Measurements from ENCODE around the gene PRRT1B.
"Not testable (repeated sequence)": the region's sequence is repeated elsewhere in the genome, so short reads cannot be mapped to it uniquely, and the experiment has no call there.

PRRT1B gene

GRCh38 chr9:131522257-131523085, 22.9 kb upstream of the PRRT1B start:
- DNase-seq = no peak

GRCh38 chr9:131523086-131523388, 22.3 kb upstream of the PRRT1B start:
- DNase-seq = no peak

DNA sequence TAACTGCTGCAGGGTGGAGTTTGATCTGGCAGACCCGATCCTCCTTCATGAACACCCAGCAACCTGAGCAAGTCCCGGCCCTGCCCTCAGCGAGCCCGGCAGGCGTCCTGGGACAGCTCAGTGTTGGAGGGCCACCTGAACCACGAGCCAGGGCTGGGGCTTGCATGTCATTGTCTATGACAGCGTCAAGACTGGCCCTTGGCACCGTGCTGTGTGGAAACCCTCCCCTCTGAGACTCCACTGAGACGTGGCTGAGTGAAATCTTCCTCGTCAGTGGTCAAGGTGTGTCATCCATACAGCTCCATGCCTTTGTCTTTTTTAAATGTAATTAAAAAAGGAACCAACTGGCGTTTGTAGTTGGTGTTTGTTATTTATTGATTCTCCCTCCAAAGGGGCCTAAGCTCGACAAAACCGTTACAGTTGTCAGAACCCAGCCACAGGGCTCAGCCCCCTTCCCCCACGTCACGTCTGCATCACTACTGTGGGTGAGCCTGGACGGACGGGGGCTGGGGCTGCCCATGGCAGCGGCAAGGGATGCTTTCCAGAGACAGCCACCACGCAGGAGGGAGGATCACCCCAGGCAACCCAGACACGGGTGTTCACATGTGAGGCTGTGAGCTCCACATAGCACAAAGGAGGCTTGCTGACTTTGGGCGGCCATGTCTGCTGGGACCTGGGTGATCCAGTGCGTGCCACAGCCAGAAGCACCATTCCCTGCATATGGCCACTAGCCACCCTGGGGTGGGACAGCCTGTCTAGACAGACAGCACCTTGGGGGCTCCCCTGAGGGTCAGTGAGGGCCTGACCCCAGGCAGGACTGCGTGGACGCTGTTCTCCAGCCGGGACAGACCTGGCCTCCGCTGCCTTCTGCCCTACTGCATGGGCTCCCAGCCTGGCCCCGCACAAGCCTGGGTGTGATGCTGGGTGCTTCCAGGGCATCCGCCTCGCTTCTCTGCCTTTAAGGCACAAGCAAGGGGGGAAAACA, 21.6 kb upstream of the PRRT1B start:
- no peak for DNase-seq

- DNase-seq = no peak
Observed at GRCh38 chr9:131524665-131525315, 20.5 kb upstream of the PRRT1B start.

- no peak for DNase-seq
Observed at GRCh38 chr9:131525643-131526565, 19.4 kb upstream of the PRRT1B start.

DNA sequence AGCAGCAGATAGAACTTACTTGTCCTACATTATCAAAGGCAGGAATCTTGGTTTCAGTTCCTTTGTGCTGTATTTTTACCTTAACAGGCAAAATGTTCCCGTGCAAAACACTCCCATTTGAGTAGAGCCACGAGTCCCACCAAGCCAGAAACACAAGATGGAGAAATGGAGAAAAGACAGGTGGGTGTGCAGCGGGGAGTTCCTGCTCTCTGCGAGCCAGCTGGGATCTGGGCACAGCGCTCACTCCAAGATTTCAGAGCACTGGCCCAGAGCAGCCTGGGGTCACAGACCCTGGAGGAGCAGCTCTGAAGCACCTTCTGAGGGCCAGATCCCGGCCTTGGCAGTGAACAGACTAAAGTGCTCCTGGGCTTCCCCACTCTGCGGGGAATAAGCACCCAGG, 17.1 kb upstream of the PRRT1B start:
- no peak for DNase-seq

DNA sequence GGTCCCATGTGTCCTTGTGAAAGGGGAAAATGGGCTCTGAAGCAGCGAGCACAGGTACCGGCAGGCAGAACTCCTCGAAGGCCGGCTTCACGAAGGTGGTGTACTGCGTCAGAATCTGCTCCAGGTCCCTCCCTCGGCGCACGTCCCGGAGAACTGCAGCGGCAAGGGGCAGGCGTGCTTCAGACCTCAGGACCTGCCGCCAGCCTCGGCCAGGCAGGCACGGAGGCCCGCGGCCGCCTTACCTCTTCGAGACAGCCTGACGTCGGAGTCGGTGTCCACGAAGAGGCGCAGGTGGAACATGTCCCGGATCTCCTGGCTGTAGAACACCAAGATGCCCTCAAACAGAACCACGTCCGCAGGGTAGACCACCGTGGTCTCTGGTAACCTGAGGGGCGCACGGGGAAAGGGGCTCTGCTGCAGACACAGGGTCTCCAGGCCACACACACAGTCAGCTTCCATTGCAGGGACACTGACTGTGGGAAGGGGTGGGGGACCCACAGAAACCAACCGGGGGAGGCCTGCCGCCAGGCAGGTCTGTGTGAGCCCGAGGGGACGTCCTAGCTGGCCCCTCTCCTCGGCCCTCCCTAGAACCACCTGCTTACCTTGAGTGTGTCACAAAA, 16.3 kb upstream of the PRRT1B start:
- no peak for DNase-seq

DNA sequence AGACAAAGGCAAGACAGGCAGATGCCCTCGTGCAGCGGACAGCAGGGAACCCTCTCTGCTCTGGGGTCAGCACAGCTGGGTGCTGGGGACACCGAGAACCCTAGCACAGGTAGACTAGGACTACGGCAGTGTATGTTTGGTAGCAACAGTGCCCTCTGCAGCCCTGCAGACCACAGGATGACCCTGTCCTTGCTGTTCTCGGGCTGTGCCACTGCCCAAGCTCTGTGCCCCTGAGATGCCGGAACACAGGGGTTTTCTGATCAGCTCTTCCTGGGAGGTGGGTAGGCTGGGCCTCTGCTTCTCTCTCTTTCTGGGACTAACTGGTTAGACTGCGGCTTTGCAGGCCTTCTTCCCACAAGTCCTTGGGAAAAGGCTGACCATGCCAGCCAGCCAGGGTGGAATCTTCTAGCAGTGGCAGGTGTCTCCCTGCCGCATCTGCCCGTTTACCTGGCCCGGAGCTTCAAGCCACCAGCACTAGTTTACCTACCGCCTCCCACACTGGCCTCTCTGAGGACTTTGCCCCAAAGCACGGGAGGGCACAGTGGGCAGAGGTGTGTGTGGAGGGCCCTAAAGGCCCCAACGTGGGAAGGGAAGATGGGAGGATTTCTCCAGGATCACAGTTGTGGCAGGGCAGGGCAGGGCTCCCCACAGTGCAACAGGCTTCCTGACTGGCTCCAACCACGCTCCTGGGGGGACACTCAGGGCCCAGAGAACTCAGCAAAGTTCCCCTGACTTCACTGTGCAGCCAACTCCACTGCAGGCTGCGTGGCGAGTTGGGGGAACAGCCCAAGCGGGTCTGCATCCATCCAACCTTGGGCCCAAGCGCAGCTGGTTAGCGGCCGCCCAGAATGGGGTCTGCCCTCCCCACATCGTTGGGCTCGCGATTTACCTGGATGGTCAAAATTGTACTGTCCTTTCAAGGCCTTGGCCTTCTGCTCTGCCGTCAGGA, 15.5 kb upstream of the PRRT1B start:
- DNase-seq = no peak

- DNase-seq = peak; percentile 53
Observed at GRCh38 chr9:131530546-131530919, 14.8 kb upstream of the PRRT1B start.

GRCh38 chr9:131530920-131531832, 14.1 kb upstream of the PRRT1B start, which contains the start of gene UCK1:
Gene UCK1, minus strand, starts transcription at chr9:131531263. Its CDS starts 89 bp downstream, at chr9:131531174.
- peak; percentile 90 for DNase-seq

- DNase-seq = no peak
Observed at GRCh38 chr9:131534721-131535237, 10.5 kb upstream of the PRRT1B start.

DNA sequence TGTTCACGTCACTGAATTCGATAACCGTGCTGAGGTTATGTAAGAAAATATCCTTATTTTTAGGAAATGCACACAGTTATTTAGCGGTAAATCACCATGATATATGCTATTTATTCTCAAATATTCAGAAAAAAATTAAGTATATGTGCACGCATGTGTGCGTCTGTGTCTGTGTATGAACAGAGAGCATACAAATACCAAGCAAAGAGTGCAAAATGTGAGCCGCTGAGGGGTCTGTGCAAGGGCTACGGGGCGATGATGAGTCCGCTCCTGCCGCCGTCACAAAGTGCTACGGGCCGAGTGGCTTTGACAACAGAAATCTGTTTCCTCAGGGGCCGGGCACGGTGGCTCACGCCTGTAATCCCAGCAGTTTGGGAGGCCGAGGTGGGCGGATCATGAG, 7.4 kb upstream of the PRRT1B start:
- DNase-seq = no peak

DNA sequence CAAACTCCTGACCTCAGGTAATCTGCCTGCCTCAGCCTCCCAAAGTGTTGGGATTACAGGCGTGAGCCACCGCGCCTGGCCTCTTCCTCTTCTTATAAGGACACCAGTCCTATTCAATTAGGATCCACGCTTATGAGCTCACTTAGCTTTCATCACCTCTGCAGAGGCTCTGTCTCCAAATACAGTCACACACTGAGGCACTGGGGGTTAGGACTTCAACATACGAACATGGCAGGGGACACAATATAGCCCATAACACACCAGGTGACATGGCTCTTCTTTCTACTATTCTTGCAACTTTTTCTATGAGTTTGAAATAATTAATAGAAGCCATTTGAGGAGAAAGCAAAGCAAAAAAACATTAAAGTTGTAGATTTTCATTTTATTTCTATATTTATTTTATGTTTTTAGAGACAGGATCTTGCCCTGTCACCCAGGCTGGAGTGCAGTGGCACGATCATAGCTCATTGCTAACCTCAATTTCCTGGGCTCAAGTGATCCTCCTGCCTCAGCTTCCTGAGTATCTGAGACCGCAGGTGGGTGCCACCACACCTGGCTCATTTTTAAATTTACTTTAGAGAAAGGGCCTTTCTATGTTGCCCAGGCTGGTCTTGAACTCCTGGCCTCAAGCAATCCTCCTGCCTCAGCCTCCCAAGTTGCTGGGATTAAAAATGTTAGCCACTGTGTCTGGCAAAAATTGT, 6.0 kb upstream of the PRRT1B start:
- DNase-seq = no peak

DNA sequence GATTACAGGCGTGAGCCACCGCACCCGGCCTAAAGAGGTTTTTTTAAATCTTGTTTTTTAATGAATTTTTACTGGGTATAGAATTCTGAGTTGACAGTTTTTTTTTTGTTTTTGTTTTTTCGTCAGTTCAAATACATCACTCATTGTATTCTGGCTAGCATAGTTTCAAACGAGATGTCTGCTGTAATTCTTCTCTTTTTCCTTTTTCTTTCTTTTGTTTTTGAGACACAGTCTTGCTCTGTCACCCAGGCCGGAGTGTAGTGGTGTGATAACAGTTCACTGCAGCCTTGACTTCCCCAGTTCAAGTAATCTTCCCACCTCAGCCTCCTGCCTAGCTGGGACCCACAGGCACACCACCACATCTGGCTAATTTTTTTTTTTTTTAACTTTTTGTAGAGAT, 2.2 kb upstream of the PRRT1B start:
- no peak for DNase-seq

- DNase-seq = peak; percentile 70
Observed at GRCh38 chr9:131545786-131546335, 538 bp downstream of the PRRT1B start.

DNA sequence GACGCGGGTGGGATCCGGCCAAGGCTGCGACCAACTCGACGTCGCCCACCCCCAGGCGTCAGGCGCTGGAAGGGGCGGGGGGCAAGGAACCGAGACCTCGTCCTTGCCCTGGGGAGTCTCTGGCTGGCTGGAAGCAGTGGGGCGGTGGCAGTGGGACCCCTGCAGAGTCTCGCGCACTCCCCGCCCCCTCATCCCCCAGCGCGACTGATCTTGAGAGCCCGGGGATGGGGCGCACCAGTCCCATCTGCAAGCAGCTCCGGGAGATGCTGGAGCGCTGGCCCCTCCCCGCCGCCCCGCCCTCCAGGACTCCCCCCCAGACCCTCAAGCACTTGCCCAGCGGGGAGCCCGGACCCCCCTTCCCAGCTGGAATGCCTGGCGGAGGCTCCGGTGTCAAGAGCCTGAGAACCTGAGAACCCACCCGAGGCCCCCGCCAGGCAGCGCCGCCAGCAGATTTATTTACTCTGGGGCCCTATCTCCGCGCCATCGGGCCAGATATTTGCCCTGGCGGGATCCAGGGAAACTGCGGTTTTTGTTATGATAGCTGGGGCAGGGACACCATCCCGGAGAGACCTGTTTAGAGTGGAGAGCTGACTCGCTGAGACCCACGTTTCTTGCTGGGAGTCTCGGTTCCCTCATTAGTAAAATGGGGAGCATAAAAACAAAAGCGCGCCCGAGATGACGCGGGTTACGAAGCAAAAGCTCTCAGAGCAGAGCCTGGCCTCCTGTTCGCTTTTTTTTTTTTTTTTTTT, 1.2 kb downstream of the PRRT1B start:
- peak; percentile 58 for DNase-seq

DNA sequence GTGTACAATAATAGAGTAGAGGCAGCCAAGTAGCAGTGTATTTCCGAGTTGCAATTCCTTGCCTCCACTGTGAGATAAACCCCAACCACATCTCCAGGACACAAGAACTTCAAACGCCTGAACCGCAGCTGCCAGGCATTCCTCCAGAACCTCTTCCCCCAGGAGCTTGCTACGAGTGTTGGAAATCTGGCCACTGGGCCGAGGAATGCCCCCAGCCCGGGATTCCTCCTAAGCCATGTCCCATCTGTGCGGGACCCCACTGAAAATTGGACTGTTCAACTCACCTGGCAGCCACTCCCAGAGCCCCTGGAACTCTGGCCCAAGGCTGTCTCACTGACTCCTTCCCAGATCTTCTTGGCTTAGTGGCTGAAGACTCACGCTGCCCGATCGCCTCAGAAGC, 3.9 kb downstream of the PRRT1B start:
- DNase-seq = not testable (repeated sequence)

Data from right kidney (tissue), 1 donor.